ENCODE measurements around the gene ORAI3. TPM values are rescaled to one million over a fixed set of nuclear protein-coding genes. Genes with fewer than 3 reads are reported as not detected.

The ORAI3 gene
- total RNA-seq, 3 donors from 2014 or later = 20.0 to 40.5 (median 25.9) TPM

DNA sequence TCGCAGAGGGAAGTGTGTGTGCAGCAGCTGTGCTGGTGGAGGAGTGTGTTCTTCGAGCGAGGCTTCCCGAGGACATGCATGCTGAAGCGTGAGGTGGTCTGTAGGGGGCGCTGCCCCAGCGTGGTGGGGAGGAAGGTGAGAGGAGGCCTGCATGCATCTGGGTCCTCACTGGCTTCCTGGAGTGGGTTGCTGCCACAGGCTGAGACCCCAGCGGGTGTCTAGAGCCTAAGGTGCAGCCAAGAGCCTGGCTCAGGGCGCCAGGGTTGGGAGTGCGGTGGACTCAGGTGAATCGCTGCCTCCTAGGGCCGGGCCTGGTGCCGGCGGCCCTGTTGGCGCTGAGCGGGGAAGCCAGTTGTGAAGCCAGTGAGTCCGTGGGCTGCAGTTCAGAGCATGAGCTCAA, 28.6 kb downstream of the ORAI3 start:
- DNase-seq (ENCODE audit: low spot score in 2 of 2) = no peak
- no peaks in the 10 kb centered on the region for H3K4me1 ChIP-seq
- intact Hi-C loops (cut with DNase I; ENCODE audit: low total_unique reads) = no loop called here
- no peaks in the 10 kb centered on the region for H3K9me3 ChIP-seq
- no peak overlapping the region for H3K4me3 ChIP-seq
- no peaks in the 10 kb centered on the region for H3K27me3 ChIP-seq
- TF ChIP-seq, protein P1, sequence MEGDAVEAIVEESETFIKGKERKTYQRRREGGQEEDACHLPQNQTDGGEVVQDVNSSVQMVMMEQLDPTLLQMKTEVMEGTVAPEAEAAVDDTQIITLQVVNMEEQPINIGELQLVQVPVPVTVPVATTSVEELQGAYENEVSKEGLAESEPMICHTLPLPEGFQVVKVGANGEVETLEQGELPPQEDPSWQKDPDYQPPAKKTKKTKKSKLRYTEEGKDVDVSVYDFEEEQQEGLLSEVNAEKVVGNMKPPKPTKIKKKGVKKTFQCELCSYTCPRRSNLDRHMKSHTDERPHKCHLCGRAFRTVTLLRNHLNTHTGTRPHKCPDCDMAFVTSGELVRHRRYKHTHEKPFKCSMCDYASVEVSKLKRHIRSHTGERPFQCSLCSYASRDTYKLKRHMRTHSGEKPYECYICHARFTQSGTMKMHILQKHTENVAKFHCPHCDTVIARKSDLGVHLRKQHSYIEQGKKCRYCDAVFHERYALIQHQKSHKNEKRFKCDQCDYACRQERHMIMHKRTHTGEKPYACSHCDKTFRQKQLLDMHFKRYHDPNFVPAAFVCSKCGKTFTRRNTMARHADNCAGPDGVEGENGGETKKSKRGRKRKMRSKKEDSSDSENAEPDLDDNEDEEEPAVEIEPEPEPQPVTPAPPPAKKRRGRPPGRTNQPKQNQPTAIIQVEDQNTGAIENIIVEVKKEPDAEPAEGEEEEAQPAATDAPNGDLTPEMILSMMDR (IDR thresholded peaks at IDR 0.05) = no peak
- TF ChIP-seq POLR2A (IDR thresholded peaks at IDR 0.05) (no peak), POLR2AphosphoS5 (IDR thresholded peaks at IDR 0.05) (no peak)
- H3K27ac ChIP-seq = no peak overlapping the region
- H3K36me3 ChIP-seq = peaks cover 24% of the 10 kb centered on the region

DNA sequence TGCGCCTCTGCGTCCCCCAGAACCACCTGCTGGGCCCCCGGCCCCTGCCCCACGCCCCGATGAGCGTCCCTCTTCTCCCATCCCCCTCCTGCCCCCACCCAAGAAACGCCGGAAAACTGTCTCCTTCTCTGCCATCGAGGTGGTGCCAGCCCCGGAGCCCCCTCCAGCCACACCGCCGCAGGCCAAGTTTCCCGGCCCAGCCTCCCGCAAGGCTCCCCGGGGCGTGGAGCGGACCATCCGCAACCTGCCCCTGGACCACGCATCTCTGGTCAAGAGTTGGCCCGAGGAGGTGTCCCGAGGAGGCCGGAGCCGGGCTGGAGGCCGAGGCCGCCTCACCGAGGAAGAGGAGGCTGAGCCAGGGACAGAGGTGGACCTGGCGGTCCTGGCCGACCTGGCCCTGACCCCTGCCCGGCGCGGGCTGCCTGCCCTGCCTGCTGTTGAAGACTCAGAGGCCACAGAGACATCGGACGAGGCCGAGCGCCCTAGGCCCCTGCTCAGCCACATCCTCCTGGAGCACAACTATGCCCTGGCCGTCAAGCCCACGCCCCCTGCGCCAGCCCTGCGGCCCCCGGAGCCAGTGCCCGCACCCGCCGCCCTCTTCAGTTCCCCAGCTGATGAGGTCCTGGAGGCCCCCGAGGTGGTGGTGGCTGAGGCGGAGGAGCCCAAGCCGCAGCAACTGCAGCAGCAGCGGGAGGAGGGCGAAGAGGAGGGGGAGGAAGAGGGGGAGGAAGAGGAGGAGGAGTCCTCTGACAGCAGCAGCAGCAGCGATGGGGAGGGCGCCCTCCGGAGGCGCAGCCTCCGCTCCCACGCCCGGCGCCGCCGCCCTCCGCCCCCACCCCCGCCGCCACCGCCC, 30.5 kb downstream of the ORAI3 start:
- Histone ChIP-seq H3K4me3 (no peak overlapping the region), H3K9me3 (no peaks in the 10 kb centered on the region), H3K27me3 (no peaks in the 10 kb centered on the region), H3K36me3 (peaks cover 24% of the 10 kb centered on the region), H3K27ac (no peak overlapping the region), H3K4me1 (no peaks in the 10 kb centered on the region)
- TF ChIP-seq, protein P1 (IDR thresholded peaks at IDR 0.05) = no peak
- TF ChIP-seq POLR2AphosphoS5 (IDR thresholded peaks at IDR 0.05) = no peak
- TF ChIP-seq POLR2A (IDR thresholded peaks at IDR 0.05) = no peak
- no peak for DNase-seq (ENCODE audit: low spot score in 2 of 2)
- intact Hi-C loops (cut with DNase I; ENCODE audit: low total_unique reads) = no loop called here

DNA sequence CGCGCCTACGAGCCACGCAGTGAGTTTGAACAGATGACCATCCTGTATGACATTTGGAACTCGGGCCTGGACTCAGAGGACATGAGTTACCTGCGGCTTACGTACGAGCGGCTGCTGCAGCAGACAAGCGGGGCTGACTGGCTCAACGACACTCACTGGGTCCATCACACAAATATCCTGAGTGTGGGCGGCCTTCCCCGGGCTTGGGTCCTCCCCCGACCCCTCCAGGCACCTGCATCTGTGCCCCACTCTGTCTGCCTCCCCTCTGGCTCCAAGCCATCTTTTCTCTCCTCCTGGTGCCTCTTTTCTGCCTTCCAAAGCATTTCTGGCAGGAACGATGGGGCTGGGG, 31.1 kb downstream of the ORAI3 start:
- no peak overlapping the region for H3K4me3 ChIP-seq
- H3K9me3 ChIP-seq = no peaks in the 10 kb centered on the region
- peaks cover 24% of the 10 kb centered on the region for H3K36me3 ChIP-seq
- TF ChIP-seq POLR2A (IDR thresholded peaks at IDR 0.05) (no peak), POLR2AphosphoS5 (IDR thresholded peaks at IDR 0.05) (no peak)
- TF ChIP-seq, protein P1 (IDR thresholded peaks at IDR 0.05) = no peak
- H3K4me1 ChIP-seq = no peaks in the 10 kb centered on the region
- intact Hi-C loops (cut with DNase I; ENCODE audit: low total_unique reads) = no loop called here
- DNase-seq (ENCODE audit: low spot score in 2 of 2) = no peak
- H3K27me3 ChIP-seq = no peaks in the 10 kb centered on the region
- H3K27ac ChIP-seq = no peak overlapping the region

GRCh38 chr16:30980434-30980833, 31.6 kb downstream of the ORAI3 start:
- Histone ChIP-seq H3K27ac (no peak overlapping the region), H3K4me3 (no peak overlapping the region), H3K9me3 (no peaks in the 10 kb centered on the region), H3K4me1 (no peaks in the 10 kb centered on the region), H3K27me3 (no peaks in the 10 kb centered on the region), H3K36me3 (peaks cover 24% of the 10 kb centered on the region)
- intact Hi-C loops (cut with DNase I; ENCODE audit: low total_unique reads) = no loop called here
- no peak for DNase-seq (ENCODE audit: low spot score in 2 of 2)
- TF ChIP-seq, protein P1 (IDR thresholded peaks at IDR 0.05) = no peak
- no peak for TF ChIP-seq POLR2AphosphoS5 (IDR thresholded peaks at IDR 0.05)
- TF ChIP-seq POLR2A (IDR thresholded peaks at IDR 0.05) = no peak

GRCh38 chr16:30980959-30981358, 32.1 kb downstream of the ORAI3 start:
- Histone ChIP-seq H3K4me1 (no peaks in the 10 kb centered on the region), H3K9me3 (no peaks in the 10 kb centered on the region), H3K4me3 (no peak overlapping the region), H3K36me3 (peaks cover 19% of the 10 kb centered on the region), H3K27me3 (no peaks in the 10 kb centered on the region), H3K27ac (no peak overlapping the region)
- intact Hi-C loops (cut with DNase I; ENCODE audit: low total_unique reads) = no loop called here
- TF ChIP-seq POLR2AphosphoS5 (IDR thresholded peaks at IDR 0.05) = no peak
- TF ChIP-seq POLR2A (IDR thresholded peaks at IDR 0.05) = no peak
- TF ChIP-seq, protein P1 (IDR thresholded peaks at IDR 0.05) = no peak
- DNase-seq (ENCODE audit: low spot score in 2 of 2) = no peak

All from breast epithelium (tissue), 4 donors.